Left ventricle myocardium inferior (tissue), 1 donor: ENCODE data around the gene FBXO33. TPM values are rescaled to one million over a fixed set of nuclear protein-coding genes. Genes with fewer than 3 reads are reported as not detected.

Experiments used
- DNase-seq: peaks from one replicate; pipeline ENCODE4 v3.0.0-alpha.2; 2020
- H3K27ac ChIP-seq: fragments of 200-600 bp; replicated peaks from 2 replicates; pipeline ENCODE4 v1.8.0; 2021
- H3K27me3 ChIP-seq: fragments of 200-600 bp; 2 replicates; pipeline ENCODE4 v1.8.0; 2021; ENCODE audit warnings: low read depth
- H3K36me3 ChIP-seq: fragments of 200-600 bp; 2 replicates; pipeline ENCODE4 v1.8.0; 2021
- H3K4me1 ChIP-seq: fragments of 200-600 bp; 2 replicates; pipeline ENCODE4 v1.8.0; 2021
- H3K4me3 ChIP-seq: fragments of 200-600 bp; 2 replicates; pipeline ENCODE4 v1.8.0; 2021; ENCODE audit warnings: mild to moderate bottlenecking, moderate library complexity
- H3K9me3 ChIP-seq: fragments of 200-600 bp; replicated peaks from 2 replicates; pipeline ENCODE4 v1.8.0; 2021
- intact Hi-C: fragments of 100-400 bp; cut with micrococcal nuclease; formaldehyde crosslinking; loops from one replicate; pipeline ENCODE4 v1.11.0; 2022
- long read RNA-seq: library from polyadenylated mRNA; unstranded; transcript quantifications from one replicate; pipeline ENCODE4 v2.0.0, GENCODE V29; 2021
- total RNA-seq: library from RNA; stranded (reverse); fragmentation: NEBNext Ultra II Directional; extraction: Animal tissue kit (Norgen Biotek cat#: 25700); gene quantifications from one replicate; pipeline ENCODE4 v1.2.1, GENCODE V29; 2021
- TF ChIP-seq, protein P1 (sequence below): fragments of 200-600 bp; IDR thresholded peaks from 2 replicates; pipeline ENCODE4 v1.8.0; 2021; ENCODE audit warnings: antibody characterized with exemption, mild to moderate bottlenecking, borderline replicate concordance
- donor health status: DM: no; HTN: yes; CAD: no; lungs with severe emphysema.

Gene FBXO33
- 4.8 TPM for total RNA-seq
- long read RNA-seq, transcript FBXO33-201 (4 exons, 3,853 nt), result major isoform, 6 of 6 reads
- long read RNA-seq, partial matches to known transcripts, result 0 of 6 reads
- long read RNA-seq, other reads (novel, unspliced or antisense), result 0 of 6 reads

DNA sequence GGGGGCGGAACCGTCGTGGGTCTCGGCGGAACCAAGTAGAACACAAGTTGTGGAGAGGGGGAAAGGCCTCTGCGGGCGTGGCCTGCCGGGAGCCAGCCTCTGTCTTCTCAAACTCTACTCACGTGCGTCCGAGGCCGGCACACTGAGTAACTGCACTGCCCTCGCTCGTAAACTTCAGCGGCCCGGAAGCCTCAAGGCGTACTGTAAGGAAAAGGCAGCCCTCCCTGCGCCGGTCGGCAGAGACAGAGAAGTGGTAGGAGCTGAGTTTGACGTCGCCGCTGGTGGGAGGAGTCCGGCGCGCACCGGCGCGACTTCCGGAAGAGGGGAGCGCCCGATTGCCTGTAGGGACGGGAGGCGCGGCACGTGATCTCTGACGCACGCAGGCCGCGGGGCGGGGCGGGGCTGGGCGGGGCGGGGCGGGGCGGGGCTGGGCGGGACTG is at the start of gene FBXO33:
FBXO33 (minus strand) TSS at position 255 of the 440 bp plus-strand sequence. CDS start 271 bp downstream, outside the sequence.
- Histone ChIP-seq H3K27ac (peak within 1 kb of the TSS; percentile 99), H3K4me1 (peaks cover 45% of the 10 kb centered on the region), H3K4me3 (peak within 1 kb of the TSS; percentile 95), H3K9me3 (no peaks in the 10 kb centered on the region), H3K36me3 (no peaks in the 10 kb centered on the region), H3K27me3 (no peaks in the 10 kb centered on the region)
- DNase-seq, result peak; percentile 97
- TF ChIP-seq, protein P1, sequence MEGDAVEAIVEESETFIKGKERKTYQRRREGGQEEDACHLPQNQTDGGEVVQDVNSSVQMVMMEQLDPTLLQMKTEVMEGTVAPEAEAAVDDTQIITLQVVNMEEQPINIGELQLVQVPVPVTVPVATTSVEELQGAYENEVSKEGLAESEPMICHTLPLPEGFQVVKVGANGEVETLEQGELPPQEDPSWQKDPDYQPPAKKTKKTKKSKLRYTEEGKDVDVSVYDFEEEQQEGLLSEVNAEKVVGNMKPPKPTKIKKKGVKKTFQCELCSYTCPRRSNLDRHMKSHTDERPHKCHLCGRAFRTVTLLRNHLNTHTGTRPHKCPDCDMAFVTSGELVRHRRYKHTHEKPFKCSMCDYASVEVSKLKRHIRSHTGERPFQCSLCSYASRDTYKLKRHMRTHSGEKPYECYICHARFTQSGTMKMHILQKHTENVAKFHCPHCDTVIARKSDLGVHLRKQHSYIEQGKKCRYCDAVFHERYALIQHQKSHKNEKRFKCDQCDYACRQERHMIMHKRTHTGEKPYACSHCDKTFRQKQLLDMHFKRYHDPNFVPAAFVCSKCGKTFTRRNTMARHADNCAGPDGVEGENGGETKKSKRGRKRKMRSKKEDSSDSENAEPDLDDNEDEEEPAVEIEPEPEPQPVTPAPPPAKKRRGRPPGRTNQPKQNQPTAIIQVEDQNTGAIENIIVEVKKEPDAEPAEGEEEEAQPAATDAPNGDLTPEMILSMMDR, result no peak
- intact Hi-C loops, result no loop called here

DNA sequence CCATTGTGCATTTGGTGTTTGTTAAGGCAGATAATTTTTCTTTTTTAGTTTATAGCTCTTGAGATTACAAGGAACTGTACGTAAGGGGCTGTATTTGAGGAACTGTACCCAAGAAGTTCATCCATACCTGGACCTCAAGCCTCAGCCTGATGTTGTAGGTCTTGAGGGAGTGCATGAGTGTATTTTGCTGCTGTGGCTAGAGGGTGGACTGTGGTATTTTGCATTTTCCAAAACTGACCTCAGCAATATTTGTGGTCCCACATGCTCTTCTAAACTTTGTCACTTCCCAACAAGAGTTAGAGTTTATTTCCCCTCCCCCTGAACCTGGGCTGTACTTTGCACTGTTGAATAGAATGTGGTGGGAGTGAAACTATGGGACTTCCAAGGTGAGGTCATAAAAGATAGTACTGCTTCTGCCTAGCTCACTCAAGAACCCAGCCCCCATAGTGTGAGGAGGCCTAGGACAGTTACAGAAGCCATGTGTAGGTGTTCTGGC is 42.2 kb upstream of the FBXO33 start:
- H3K27ac ChIP-seq, result no peak overlapping the region
- peaks cover 18% of the 10 kb centered on the region for H3K9me3 ChIP-seq
- intact Hi-C loops, result no loop called here
- H3K27me3 ChIP-seq, result no peaks in the 10 kb centered on the region
- DNase-seq, result no peak
- TF ChIP-seq, protein P1, result no peak
- no peaks in the 10 kb centered on the region for H3K4me1 ChIP-seq
- no peaks in the 10 kb centered on the region for H3K36me3 ChIP-seq
- no peak overlapping the region for H3K4me3 ChIP-seq

- Histone ChIP-seq H3K4me3 (no peak overlapping the region), H3K27ac (no peak overlapping the region), H3K27me3 (no peaks in the 10 kb centered on the region), H3K36me3 (no peaks in the 10 kb centered on the region), H3K9me3 (peaks cover 10% of the 10 kb centered on the region), H3K4me1 (no peaks in the 10 kb centered on the region)
- TF ChIP-seq, protein P1, result no peak
- no peak for DNase-seq
- intact Hi-C loops, result no loop called here
Measured at GRCh38 chr14:39472078-39472477, 39.8 kb upstream of the FBXO33 start.

- TF ChIP-seq, protein P1, result peak; percentile 29
- no peak overlapping the region for H3K4me3 ChIP-seq
- DNase-seq, result no peak
- peaks cover 13% of the 10 kb centered on the region for H3K9me3 ChIP-seq
- no peaks in the 10 kb centered on the region for H3K27me3 ChIP-seq
- no peak overlapping the region for H3K27ac ChIP-seq
- intact Hi-C loops, result no loop called here
- no peaks in the 10 kb centered on the region for H3K36me3 ChIP-seq
- no peaks in the 10 kb centered on the region for H3K4me1 ChIP-seq
Measured at GRCh38 chr14:39469094-39469710, 37.0 kb upstream of the FBXO33 start.

GRCh38 chr14:39467889-39468524 is 35.8 kb upstream of the FBXO33 start:
- H3K4me1 ChIP-seq, result no peaks in the 10 kb centered on the region
- TF ChIP-seq, protein P1, result no peak
- intact Hi-C loops, result no loop called here
- no peak for DNase-seq
- H3K27ac ChIP-seq, result no peak overlapping the region
- no peaks in the 10 kb centered on the region for H3K27me3 ChIP-seq
- peaks cover 13% of the 10 kb centered on the region for H3K9me3 ChIP-seq
- H3K4me3 ChIP-seq, result no peak overlapping the region
- H3K36me3 ChIP-seq, result no peaks in the 10 kb centered on the region
